Cerebellar nuclear complex (tissue), 1 donor: Measurements from ENCODE around the gene IRGQ.

Source experiments
- DNase-seq, 2 experiments: peaks; one replicate each; lab custom pipeline; 2025; lab: John Stamatoyannopoulos, UW

IRGQ gene

GRCh38 chr19:43541920-43542650, 53.8 kb downstream of the IRGQ start:
- no peak for DNase-seq

- no peak for DNase-seq
Measured at GRCh38 chr19:43540381-43540780, 55.6 kb downstream of the IRGQ start.

- no peak for DNase-seq
Measured at GRCh38 chr19:43538922-43539321, 57.0 kb downstream of the IRGQ start.

- DNase-seq = peak in 1 of 2 experiments; percentile 15
Measured at GRCh38 chr19:43534816-43535761, 60.8 kb downstream of the IRGQ start.
